Neural cell (in vitro differentiated cells): Measurements from ENCODE around the gene TBC1D5. TPM values are rescaled to one million over a fixed set of nuclear protein-coding genes. Genes with fewer than 3 reads are reported as not detected.

ENCODE experiments used
- H2AFZ ChIP-seq: fragments of 200-600, 300-800 bp; sonication (generic), shearing (Covaris generic); 2 replicates; pipeline ENCODE4 v1.6.0; 2014; ENCODE audit warnings: low read depth, mild to moderate bottlenecking, antibody characterized with exemption, low read length, moderate library complexity
- H3F3A ChIP-seq: fragments of 200-600 bp; shearing (Covaris generic); 2 replicates; pipeline ENCODE4 v1.6.1; 2016; ENCODE audit warnings: mild to moderate bottlenecking, moderate library complexity, mixed read lengths, antibody characterized with exemption, low read length; ENCODE audit not compliant: insufficient read depth, poor library complexity, severe bottlenecking
- H3K27ac ChIP-seq: fragments of 200-600, 300-800 bp; sonication (generic), shearing (Covaris generic); 2 replicates; pipeline ENCODE4 v1.5.1; 2014; ENCODE audit warnings: mild to moderate bottlenecking, low read length, moderate library complexity
- H3K27me3 ChIP-seq: fragments of 300-800, 200-600 bp; sonication (generic), shearing (Covaris generic); 2 replicates; pipeline ENCODE4 v1.6.0; 2014; ENCODE audit warnings: mild to moderate bottlenecking, low read depth, low read length, moderate library complexity; ENCODE audit not compliant: insufficient read depth
- H3K36me3 ChIP-seq: fragments of 300-800, 200-600 bp; sonication (generic), shearing (Covaris generic); 2 replicates; pipeline ENCODE4 v1.5.1; 2014; ENCODE audit warnings: mild to moderate bottlenecking, antibody characterized with exemption, low read length, moderate library complexity; ENCODE audit not compliant: insufficient read depth
- H3K4me2 ChIP-seq: fragments of 300-800, 200-600 bp; sonication (generic), shearing (Covaris generic); 2 replicates; pipeline ENCODE4 v1.6.0; 2014; ENCODE audit warnings: mild to moderate bottlenecking, low read length
- H3K4me3 ChIP-seq: fragments of 300-800, 200-600 bp; sonication (generic), shearing (Covaris generic); 2 replicates; pipeline ENCODE4 v1.5.1; 2014; ENCODE audit warnings: mild to moderate bottlenecking, low read length, moderate library complexity
- H3K79me2 ChIP-seq: fragments of 200-600 bp; shearing (Covaris generic); replicated peaks from 2 replicates; pipeline ENCODE4 v1.6.0; 2014; ENCODE audit warnings: mild to moderate bottlenecking, low read length, moderate library complexity; ENCODE audit not compliant: insufficient read depth
- H3K9ac ChIP-seq: fragments of 300-800, 200-600 bp; sonication (generic), shearing (Covaris generic); 2 replicates; pipeline ENCODE4 v1.6.1; 2016; ENCODE audit warnings: mild to moderate bottlenecking, low read length, mixed read lengths
- H3K9me2 ChIP-seq: fragments of 200-600 bp; shearing (Covaris generic); 2 replicates; pipeline ENCODE4 v1.6.1; 2016; ENCODE audit warnings: mild to moderate bottlenecking, low read length, mixed read lengths; ENCODE audit not compliant: insufficient read depth
- H3K9me3 ChIP-seq: fragments of 200-600, 300-800 bp; sonication (generic), shearing (Covaris generic); 2 replicates; pipeline ENCODE4 v1.6.1; 2016; ENCODE audit warnings: mild to moderate bottlenecking, mixed run types, low read length, moderate library complexity, mixed read lengths
- H4K20me1 ChIP-seq: fragments of 200-600 bp; shearing (Covaris generic); 2 replicates; pipeline ENCODE4 v1.6.1; 2016; ENCODE audit warnings: mild to moderate bottlenecking, mixed run types; ENCODE audit not compliant: insufficient read depth
- EP300 ChIP-seq: fragments of 450-650 bp; conservative IDR thresholded peaks from 2 replicates; pipeline ENCODE4 v1.6.1; 2014; ENCODE audit warnings: antibody characterized with exemption, mild to moderate bottlenecking, moderate library complexity; ENCODE audit not compliant: poor library complexity, severe bottlenecking
- EZH2 ChIP-seq: fragments of 200-600, 300-800 bp; shearing (Covaris generic), sonication (generic); IDR thresholded peaks from 2 replicates; pipeline ENCODE4 v1.6.1; 2014; ENCODE audit warnings: antibody characterized with exemption, low read length, borderline replicate concordance, mild to moderate bottlenecking; ENCODE audit not compliant: insufficient read depth, poor library complexity, severe bottlenecking
- MXI1 ChIP-seq: fragments of 450-650 bp; conservative IDR thresholded peaks from 2 replicates; pipeline ENCODE4 v1.6.1; 2014; ENCODE audit warnings: antibody characterized with exemption, mild to moderate bottlenecking; ENCODE audit not compliant: poor library complexity, severe bottlenecking
- POLR2AphosphoS5 ChIP-seq: IDR thresholded peaks from 2 replicates; pipeline ENCODE4 v1.6.1; 2012
- RAD21 ChIP-seq: fragments of 450-650 bp; conservative IDR thresholded peaks from 2 replicates; pipeline ENCODE4 v1.6.1; 2014; ENCODE audit warnings: antibody characterized with exemption, mild to moderate bottlenecking, moderate library complexity
- REST ChIP-seq: IDR thresholded peaks from 2 replicates; pipeline ENCODE4 v1.6.1; 2012; ENCODE audit warnings: borderline replicate concordance
- SMC3 ChIP-seq: fragments of 450-650 bp; conservative IDR thresholded peaks from 2 replicates; pipeline ENCODE4 v1.6.1; 2014; ENCODE audit warnings: antibody characterized with exemption, mild to moderate bottlenecking, moderate library complexity; ENCODE audit not compliant: poor library complexity
- TAF1 ChIP-seq: IDR thresholded peaks from 2 replicates; pipeline ENCODE4 v1.6.1; 2012; ENCODE audit warnings: low read depth
- polyA plus RNA-seq: library from polyadenylated mRNA; depleted of rRNA; stranded (reverse); fragments of >200 nt; gene quantifications from 2 replicates; pipeline ENCODE4 v1.2.3, GENCODE V29; 2014
- TF ChIP-seq, protein P1 (sequence below): fragments of 450-650 bp; IDR thresholded peaks from 2 replicates; pipeline ENCODE4 v1.5.1; 2014; ENCODE audit warnings: antibody characterized with exemption, mild to moderate bottlenecking, moderate library complexity; ENCODE audit not compliant: poor library complexity, severe bottlenecking

The TBC1D5 gene
- polyA plus RNA-seq, 1 donor from 2014 or later = 28.3 TPM

DNA sequence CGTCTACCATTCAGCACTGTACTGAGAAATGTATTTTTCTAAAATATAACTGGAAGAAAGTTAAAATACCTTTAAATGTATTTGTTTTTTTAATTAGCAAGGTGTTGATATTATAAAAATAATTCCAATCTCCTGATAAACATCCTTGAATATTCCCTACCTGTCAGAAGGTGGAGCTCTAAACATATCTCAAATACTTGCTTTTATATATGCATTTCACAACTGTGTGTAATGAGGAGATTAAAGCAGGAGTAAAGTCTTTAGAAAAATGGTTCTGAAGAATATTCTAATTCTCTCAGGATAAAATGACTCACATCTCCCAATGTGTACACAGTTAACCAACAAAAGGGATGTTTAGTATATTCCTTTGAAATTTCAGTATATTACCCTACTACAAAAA, 434.9 kb downstream of the TBC1D5 start:
- Histone ChIP-seq H3K27me3 (no peaks in the 10 kb centered on the region), H2AFZ (no peak overlapping the region), H3F3A (no peaks in the 10 kb centered on the region), H3K27ac (no peak overlapping the region), H3K9ac (no peak overlapping the region), H3K36me3 (no peaks in the 10 kb centered on the region), H3K79me2 (no peaks in the 10 kb centered on the region), H3K9me3 (no peaks in the 10 kb centered on the region), H4K20me1 (no peaks in the 10 kb centered on the region), H3K4me3 (no peak overlapping the region), H3K9me2 (no peaks in the 10 kb centered on the region), H3K4me2 (no peak overlapping the region)
- TF ChIP-seq EP300 = no peak
- TF ChIP-seq SMC3 = peak; percentile 66
- TF ChIP-seq REST = no peak
- TF ChIP-seq POLR2AphosphoS5 = no peak
- TF ChIP-seq RAD21 = peak; percentile 70
- TF ChIP-seq MXI1 = no peak
- no peak for TF ChIP-seq EZH2
- TF ChIP-seq TAF1 = no peak
- TF ChIP-seq, protein P1, sequence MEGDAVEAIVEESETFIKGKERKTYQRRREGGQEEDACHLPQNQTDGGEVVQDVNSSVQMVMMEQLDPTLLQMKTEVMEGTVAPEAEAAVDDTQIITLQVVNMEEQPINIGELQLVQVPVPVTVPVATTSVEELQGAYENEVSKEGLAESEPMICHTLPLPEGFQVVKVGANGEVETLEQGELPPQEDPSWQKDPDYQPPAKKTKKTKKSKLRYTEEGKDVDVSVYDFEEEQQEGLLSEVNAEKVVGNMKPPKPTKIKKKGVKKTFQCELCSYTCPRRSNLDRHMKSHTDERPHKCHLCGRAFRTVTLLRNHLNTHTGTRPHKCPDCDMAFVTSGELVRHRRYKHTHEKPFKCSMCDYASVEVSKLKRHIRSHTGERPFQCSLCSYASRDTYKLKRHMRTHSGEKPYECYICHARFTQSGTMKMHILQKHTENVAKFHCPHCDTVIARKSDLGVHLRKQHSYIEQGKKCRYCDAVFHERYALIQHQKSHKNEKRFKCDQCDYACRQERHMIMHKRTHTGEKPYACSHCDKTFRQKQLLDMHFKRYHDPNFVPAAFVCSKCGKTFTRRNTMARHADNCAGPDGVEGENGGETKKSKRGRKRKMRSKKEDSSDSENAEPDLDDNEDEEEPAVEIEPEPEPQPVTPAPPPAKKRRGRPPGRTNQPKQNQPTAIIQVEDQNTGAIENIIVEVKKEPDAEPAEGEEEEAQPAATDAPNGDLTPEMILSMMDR = peak; percentile 65

DNA sequence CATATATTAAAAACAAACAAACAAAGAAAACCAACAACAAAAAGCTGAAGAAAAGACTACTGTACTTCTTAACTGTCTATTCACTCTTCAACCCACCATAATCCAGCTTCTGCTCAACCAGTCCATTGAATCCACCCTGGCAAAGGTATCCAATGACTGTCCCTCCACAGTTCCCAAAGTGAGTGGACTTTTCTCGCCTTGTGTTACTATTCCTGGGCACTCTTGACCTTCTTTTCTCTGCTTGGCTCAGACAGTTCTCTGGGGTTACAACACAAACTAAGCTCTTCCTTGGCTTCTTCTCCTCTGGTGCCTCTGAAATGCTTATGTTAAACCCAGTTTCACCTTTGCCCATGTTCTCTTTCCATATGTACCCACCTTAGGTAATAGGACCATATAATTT, 437.5 kb downstream of the TBC1D5 start:
- Histone ChIP-seq H4K20me1 (no peaks in the 10 kb centered on the region), H3K36me3 (no peaks in the 10 kb centered on the region), H3F3A (no peaks in the 10 kb centered on the region), H3K4me3 (no peak overlapping the region), H2AFZ (no peak overlapping the region), H3K9me3 (no peaks in the 10 kb centered on the region), H3K9me2 (no peaks in the 10 kb centered on the region), H3K9ac (no peak overlapping the region), H3K4me2 (no peak overlapping the region), H3K27me3 (no peaks in the 10 kb centered on the region), H3K27ac (no peak overlapping the region), H3K79me2 (no peaks in the 10 kb centered on the region)
- no peak for TF ChIP-seq MXI1
- TF ChIP-seq RAD21 = no peak
- no peak for TF ChIP-seq TAF1
- no peak for TF ChIP-seq SMC3
- TF ChIP-seq POLR2AphosphoS5 = no peak
- TF ChIP-seq EP300 = no peak
- no peak for TF ChIP-seq REST
- no peak for TF ChIP-seq EZH2
- TF ChIP-seq, protein P1 = no peak
